Activated T-cell treated with anti-CD3 and anti-CD28 coated beads for 24 hours (primary cell): Measurements from ENCODE around the gene ANKRD49.

Experiments used
- DNase-seq: peaks from one replicate; pipeline ENCODE4 v3.0.0-alpha.2; 2020; ENCODE audit warnings: low read depth

The ANKRD49 gene

GRCh38 chr11:94507485-94507884 is 13.7 kb downstream of the ANKRD49 start:
- DNase-seq, result no peak

- DNase-seq, result peak; percentile 28
Observed at GRCh38 chr11:94511932-94512781, 18.4 kb downstream of the ANKRD49 start, which contains the start of gene C11orf97. C11orf97 (plus strand) TSS chr11:94512461; CDS start chr11:94512529, 68 bp downstream.

- DNase-seq, result no peak
Observed at GRCh38 chr11:94513091-94513490, 19.3 kb downstream of the ANKRD49 start.

GRCh38 chr11:94515398-94515797 is 21.6 kb downstream of the ANKRD49 start:
- DNase-seq, result no peak

GRCh38 chr11:94516725-94517124 is 22.9 kb downstream of the ANKRD49 start:
- no peak for DNase-seq

- no peak for DNase-seq
Observed at GRCh38 chr11:94518300-94518699, 24.5 kb downstream of the ANKRD49 start.

GRCh38 chr11:94519478-94520084 is 25.8 kb downstream of the ANKRD49 start:
- DNase-seq, result no peak

- no peak for DNase-seq
Observed at GRCh38 chr11:94521684-94522083, 27.9 kb downstream of the ANKRD49 start.

GRCh38 chr11:94524341-94524740 is 30.6 kb downstream of the ANKRD49 start:
- no peak for DNase-seq

GRCh38 chr11:94525546-94526324 is 32.0 kb downstream of the ANKRD49 start:
- no peak for DNase-seq

GRCh38 chr11:94526645-94527438 is 33.1 kb downstream of the ANKRD49 start:
- DNase-seq, result no peak

- DNase-seq, result no peak
Observed at GRCh38 chr11:94528551-94528950, 34.8 kb downstream of the ANKRD49 start.

- no peak for DNase-seq
Observed at GRCh38 chr11:94532211-94532610, 38.4 kb downstream of the ANKRD49 start.

- no peak for DNase-seq
Observed at GRCh38 chr11:94533206-94533605, 39.4 kb downstream of the ANKRD49 start.

GRCh38 chr11:94533696-94534630 is 40.2 kb downstream of the ANKRD49 start:
- DNase-seq, result no peak

GRCh38 chr11:94536386-94536785 is 42.6 kb downstream of the ANKRD49 start:
- DNase-seq, result no peak

- DNase-seq, result no peak
Observed at GRCh38 chr11:94537031-94537600, 43.3 kb downstream of the ANKRD49 start.

- no peak for DNase-seq
Observed at GRCh38 chr11:94539420-94539819, 45.6 kb downstream of the ANKRD49 start.

- DNase-seq, result peak; percentile 59
Observed at GRCh38 chr11:94543695-94544645, 50.2 kb downstream of the ANKRD49 start, which contains the start of gene FUT4. FUT4 (plus strand) TSS chr11:94543921; CDS start chr11:94544134, 213 bp downstream.
